DMS 273 (cell line): ENCODE results near the gene MRPS15.

Source experiments
- DNase-seq: peaks from one replicate; lab custom pipeline; 2025; ENCODE audit not compliant: unreplicated experiment; lab: John Stamatoyannopoulos, UW

Gene MRPS15

DNA sequence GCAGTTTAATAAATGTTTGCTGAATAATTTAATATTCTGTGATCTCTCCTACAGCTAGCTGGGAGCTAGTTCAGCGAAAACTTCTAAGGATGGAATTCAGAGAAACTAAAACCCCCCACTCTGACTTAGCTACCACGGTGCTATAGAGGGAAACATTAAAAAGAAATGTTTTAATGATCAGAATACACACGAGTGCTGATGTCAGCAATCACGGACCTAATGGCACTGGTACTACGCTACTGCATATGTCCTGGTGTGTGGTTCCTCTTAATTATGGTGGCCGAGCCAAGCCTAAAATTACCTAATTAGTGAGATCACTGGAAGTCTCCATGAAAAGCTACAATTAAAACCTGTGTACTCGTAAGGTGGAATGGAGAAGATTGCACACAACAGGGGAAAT is 42.5 kb downstream of the MRPS15 start:
- DNase-seq = no peak

DNA sequence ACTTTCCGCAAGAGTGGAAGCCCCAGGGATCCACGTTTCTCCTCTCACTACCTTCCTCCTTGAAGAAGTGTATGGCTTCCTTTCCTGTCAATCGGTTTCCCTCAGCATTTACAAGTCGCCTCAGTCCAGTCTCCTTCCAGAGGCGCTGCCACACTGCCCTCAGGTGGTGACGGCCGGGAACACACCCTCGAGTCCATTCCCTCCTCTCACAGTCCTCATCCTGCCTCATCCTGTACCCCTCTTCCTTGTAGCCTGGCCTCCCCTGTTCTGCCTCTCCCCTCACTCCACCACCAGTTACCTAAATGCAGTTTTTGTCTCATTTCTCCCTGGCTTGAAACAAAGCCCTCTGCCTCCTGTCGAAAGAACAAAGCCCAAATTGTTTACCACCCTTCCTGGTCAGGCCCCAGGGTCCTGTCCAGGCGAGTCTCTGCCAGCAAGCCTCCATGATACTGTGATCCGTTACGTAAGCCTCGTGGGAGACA is 43.3 kb downstream of the MRPS15 start:
- peak; percentile 91 for DNase-seq

- no peak for DNase-seq
These were observed 43.8 kb downstream of the MRPS15 start for GRCh38 chr1:36420409-36420808.

DNA sequence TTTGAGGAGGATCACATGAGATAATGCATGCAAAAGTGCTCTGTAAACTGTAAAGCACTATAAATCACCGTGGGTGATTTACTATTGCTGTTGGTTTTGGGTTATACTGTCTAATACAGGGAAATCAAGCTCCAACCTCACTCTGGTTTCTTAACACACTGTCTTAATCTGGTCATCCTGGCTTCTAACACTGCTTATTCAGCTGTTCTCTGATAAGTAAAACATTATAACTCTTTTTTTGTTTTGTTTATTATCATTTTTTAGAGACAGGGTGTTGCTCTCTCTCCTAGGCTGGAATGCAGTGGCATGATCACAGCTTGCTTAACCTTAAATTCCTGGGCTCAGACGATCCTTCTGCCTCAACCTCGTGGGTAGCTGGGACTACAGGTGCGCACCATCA is 44.6 kb downstream of the MRPS15 start:
- DNase-seq = no peak

- no peak for DNase-seq
These were observed 45.0 kb downstream of the MRPS15 start for GRCh38 chr1:36419140-36419539.

- no peak for DNase-seq
These were observed 46.3 kb downstream of the MRPS15 start for GRCh38 chr1:36417931-36418330.

DNA sequence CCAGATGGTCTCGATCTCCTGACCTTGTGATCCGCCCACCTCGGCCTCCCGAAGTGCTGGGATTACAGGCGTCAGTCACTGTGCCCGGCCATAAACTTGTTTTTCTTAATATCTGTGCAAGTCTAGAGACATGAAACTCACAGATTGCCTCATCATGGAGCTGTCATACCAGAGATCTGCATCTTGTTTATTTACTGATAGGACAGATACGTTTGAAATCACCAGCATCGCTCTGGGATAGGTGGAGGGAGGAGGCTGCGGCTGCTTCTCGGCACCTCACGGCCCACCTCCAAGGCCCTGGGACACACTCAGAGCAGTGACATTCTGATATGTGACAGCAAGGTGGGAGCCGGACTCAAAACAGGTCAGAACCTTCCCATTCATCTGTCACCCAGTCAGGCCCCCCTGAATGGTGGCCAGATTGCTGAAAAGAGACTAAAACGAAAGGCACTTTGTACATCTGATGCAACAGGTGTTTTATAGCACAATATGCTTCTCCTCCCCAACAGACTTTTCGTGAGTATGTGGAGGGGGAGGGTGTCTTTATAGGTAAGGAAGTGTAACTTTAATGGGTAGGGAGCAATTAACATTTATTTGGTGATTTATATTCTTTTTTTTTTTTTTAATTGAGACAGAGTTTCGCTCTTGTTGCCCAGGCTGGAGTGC is 48.4 kb downstream of the MRPS15 start:
- DNase-seq = no peak

DNA sequence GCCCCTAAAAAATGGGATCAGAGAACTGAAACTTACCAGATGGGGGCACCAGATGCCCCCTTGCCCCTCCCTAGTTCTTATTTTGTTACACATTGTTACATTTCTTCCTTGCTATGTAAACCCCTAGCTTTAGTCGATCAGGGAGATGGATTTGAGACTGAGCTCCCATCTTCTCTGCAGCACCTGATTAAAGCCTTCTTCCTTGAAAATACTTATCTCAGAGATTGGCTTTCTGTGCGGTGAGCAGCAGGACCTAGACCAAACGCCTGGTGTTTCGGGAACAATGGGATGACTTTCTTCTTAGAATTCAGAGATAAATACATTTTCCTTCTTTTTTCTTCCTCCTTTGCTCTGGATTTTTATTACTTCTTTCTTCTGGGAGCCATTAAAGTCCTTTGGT is 49.8 kb downstream of the MRPS15 start:
- DNase-seq = no peak

- peak; percentile 71 for DNase-seq
These were observed 52.2 kb downstream of the MRPS15 start for GRCh38 chr1:36411674-36412648.

DNA sequence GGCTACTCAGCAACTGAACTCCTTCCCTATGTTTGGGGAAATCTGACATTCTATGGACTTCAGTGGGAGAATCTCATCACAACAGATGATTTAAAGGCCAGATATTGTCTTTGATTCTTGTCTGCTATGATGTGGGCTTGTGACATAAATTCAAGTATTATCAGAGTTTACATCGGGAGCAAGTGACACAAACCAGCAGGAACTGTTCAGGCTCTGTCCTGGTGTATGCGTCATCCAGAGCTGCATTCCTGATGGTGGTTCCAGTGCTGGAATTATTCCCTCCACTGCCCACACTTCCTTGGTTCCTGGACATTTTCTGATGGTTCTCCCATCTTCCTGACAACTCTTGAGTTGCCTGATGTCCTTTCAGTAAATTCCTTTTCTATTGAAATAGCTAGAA is 55.7 kb downstream of the MRPS15 start:
- no peak for DNase-seq

GRCh38 chr1:36406440-36406839 is 57.7 kb downstream of the MRPS15 start:
- no peak for DNase-seq
